ENCODE measurements around the gene NPPC.

DNA sequence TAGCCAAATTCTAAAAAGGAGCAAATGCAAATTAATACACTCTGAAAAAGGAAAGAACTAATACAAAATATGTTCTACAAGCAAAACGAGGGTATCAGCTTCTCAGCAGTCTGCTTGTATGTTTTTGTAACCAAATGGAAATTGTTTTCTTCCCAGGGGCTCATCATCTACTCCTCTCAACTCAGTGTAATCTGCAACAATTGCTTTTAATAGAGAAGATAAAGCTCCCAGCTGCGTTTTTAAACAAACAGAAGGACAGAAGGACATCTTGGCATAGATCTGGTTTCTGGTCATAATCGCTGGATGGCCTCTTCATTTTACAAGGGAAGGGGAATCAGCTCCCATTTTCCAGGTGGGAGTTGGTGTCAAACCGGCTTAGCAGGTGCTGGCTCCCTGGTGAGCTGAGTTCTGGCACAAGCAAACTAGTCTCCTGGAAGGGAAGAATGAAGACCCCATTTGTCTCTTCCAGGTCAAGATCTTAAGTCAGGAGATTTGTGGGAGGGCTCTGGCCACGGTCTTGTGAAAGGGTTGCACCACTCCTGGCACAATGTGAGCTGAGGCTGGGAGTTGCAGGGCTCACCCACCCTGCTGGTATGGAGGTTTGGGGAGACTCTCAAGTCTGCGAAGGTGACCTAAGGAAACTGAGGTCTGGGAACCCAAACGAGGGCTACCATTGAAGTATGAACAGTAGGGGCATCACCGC, 41.6 kb downstream of the NPPC start:
- TF ChIP-seq, protein P1, sequence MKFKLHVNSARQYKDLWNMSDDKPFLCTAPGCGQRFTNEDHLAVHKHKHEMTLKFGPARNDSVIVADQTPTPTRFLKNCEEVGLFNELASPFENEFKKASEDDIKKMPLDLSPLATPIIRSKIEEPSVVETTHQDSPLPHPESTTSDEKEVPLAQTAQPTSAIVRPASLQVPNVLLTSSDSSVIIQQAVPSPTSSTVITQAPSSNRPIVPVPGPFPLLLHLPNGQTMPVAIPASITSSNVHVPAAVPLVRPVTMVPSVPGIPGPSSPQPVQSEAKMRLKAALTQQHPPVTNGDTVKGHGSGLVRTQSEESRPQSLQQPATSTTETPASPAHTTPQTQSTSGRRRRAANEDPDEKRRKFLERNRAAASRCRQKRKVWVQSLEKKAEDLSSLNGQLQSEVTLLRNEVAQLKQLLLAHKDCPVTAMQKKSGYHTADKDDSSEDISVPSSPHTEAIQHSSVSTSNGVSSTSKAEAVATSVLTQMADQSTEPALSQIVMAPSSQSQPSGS (tag by site-specific recombination; IDR thresholded peaks at IDR 0.05; ENCODE audit: low read depth): no peak
- TF ChIP-seq CTCF (tag by site-specific recombination; IDR thresholded peaks at IDR 0.05) (no peak), KLF10 (tag by site-specific recombination; IDR thresholded peaks at IDR 0.05) (no peak), ZNF146 (tag by site-specific recombination; IDR thresholded peaks at IDR 0.05) (no peak)

All from HEK293 (cell line).